ENCODE results near the gene KRT17. TPM values are rescaled to one million over a fixed set of nuclear protein-coding genes. Genes with fewer than 3 reads are reported as not detected.
A peak's percentile ranks its signal among the peaks of the same experiment; 100 is the strongest.

Gene KRT17
- total and polyA plus RNA-seq, 2 of the 4 experiments (the other 2 are of a cell fraction): 2.5 to 4.6 TPM

DNA sequence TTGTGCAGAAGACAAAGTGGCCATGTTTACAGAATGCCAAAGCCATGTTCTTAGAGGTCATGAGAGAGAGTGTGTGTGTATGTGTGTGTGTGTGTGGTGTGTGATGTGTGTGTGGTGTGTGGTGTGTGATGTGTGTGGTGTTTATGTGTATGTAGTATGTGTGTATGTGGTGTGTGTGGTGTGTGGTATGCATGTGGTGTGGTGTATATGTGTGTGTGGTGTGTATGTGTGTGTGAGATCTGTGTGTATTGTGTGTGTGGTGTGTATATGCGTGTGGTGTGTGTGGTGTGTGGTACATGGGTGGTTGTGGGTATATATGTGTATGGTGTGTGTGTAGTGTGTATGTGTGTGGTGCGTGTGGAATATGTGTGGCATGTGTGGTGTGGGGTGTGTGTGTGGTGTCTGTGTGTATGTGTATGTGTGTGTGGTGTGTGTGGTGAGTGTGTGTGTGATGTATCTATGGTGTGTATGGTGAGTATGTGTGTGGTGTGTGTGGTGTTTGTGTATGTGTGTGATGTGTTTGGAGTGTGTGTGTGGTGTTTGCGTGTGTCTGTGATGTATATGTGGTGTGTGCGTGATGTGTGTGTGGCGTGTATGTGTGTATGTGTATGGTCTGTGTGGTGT is 8.2 kb upstream of the KRT17 start:
- Histone ChIP-seq H2BK20ac (ENCODE audit: low read depth, low read length) (no peak overlapping the region), H3K27me3 (ENCODE audit: control insufficient read depth, insufficient read depth, low read length) (peaks cover 9% of the 10 kb centered on the region), H3K27ac (ENCODE audit: insufficient read depth, low read length) (no peak overlapping the region), H3K4me3 (ENCODE audit: insufficient read depth, low read depth, low read length) (no peak overlapping the region), H3K4me2 (ENCODE audit: low read depth, low read length) (no peak overlapping the region), H2AK9ac (replicated peaks; ENCODE audit: low read depth, low read length, poor library complexity) (peak overlapping the region; percentile 50), H3K56ac (ENCODE audit: extremely low read depth, insufficient read depth, low read length) (no peak overlapping the region), H4K5ac (ENCODE audit: low read depth, low read length) (no peak overlapping the region), H3K18ac (ENCODE audit: low read depth, low read length) (no peak overlapping the region), H3K9ac (ENCODE audit: low read depth, low read length) (no peak overlapping the region), H2BK5ac (ENCODE audit: low read depth, low read length, poor library complexity, severe bottlenecking) (peak overlapping the region; percentile 96), H3K79me1 (ENCODE audit: low read depth in 1 of 2, low read length in 2 of 2) (no peaks in the 10 kb centered on the region), H3K9me3 (ENCODE audit: control insufficient read depth, insufficient read depth, low read length) (no peaks in the 10 kb centered on the region), H2AFZ (replicated peaks; ENCODE audit: low read length, poor library complexity) (no peak overlapping the region), H3K36me3 (ENCODE audit: control insufficient read depth, insufficient read depth, low read length) (no peaks in the 10 kb centered on the region), H4K91ac (ENCODE audit: insufficient read depth, low read depth, low read length) (no peak overlapping the region), H3K9me1 (ENCODE audit: insufficient read depth, low read length) (peaks cover 10% of the 10 kb centered on the region), H3K4me1 (ENCODE audit: control insufficient read depth, insufficient read depth, low read length) (peaks cover 3% of the 10 kb centered on the region; the same call in 1 of the 2 replicates), H2BK15ac (ENCODE audit: low read depth, low read length) (no peak overlapping the region), H2AK5ac (ENCODE audit: low read depth, low read length) (peak overlapping the region; percentile 67), H4K20me1 (ENCODE audit: insufficient read depth, low read length) (no peaks in the 10 kb centered on the region), H4K8ac (ENCODE audit: low read depth in 2 of 2, low read length in 2 of 2) (no peak overlapping the region), H3K14ac (replicated peaks; ENCODE audit: low read depth, low read length) (peak overlapping the region; percentile 41; the same call in 1 of the 2 replicates), H3K23ac (ENCODE audit: low read depth, low read length) (no peak overlapping the region; the same call in 1 of the 2 replicates), H2BK120ac (ENCODE audit: low read depth, low read length) (no peak overlapping the region), H3K4ac (ENCODE audit: low read depth, low read length) (no peak overlapping the region)
- TF ChIP-seq BHLHE40 (IDR thresholded peaks at IDR 0.05; ENCODE audit: low read depth, low read length): no peak
- TF ChIP-seq, protein P1, sequence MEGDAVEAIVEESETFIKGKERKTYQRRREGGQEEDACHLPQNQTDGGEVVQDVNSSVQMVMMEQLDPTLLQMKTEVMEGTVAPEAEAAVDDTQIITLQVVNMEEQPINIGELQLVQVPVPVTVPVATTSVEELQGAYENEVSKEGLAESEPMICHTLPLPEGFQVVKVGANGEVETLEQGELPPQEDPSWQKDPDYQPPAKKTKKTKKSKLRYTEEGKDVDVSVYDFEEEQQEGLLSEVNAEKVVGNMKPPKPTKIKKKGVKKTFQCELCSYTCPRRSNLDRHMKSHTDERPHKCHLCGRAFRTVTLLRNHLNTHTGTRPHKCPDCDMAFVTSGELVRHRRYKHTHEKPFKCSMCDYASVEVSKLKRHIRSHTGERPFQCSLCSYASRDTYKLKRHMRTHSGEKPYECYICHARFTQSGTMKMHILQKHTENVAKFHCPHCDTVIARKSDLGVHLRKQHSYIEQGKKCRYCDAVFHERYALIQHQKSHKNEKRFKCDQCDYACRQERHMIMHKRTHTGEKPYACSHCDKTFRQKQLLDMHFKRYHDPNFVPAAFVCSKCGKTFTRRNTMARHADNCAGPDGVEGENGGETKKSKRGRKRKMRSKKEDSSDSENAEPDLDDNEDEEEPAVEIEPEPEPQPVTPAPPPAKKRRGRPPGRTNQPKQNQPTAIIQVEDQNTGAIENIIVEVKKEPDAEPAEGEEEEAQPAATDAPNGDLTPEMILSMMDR (conservative IDR thresholded peaks at IDR 0.05; ENCODE audit: low read depth, low read length): no peak
- no peak for TF ChIP-seq MAFK (IDR thresholded peaks at IDR 0.05; ENCODE audit: low read depth, low read length)
- no peak for TF ChIP-seq CEBPB (IDR thresholded peaks at IDR 0.05; ENCODE audit: low read depth, low read length)
- no peak for TF ChIP-seq MXI1 (IDR thresholded peaks at IDR 0.05; ENCODE audit: borderline replicate concordance, low read depth, low read length)
- TF ChIP-seq RFX5 (IDR thresholded peaks at IDR 0.05; ENCODE audit: low read depth, low read length): no peak
- TF ChIP-seq RCOR1 (IDR thresholded peaks at IDR 0.05; ENCODE audit: insufficient replicate concordance, low read length): no peak
- TF ChIP-seq ELK1 (IDR thresholded peaks at IDR 0.05; ENCODE audit: borderline replicate concordance, low read depth, low read length): no peak
- no peak for TF ChIP-seq FOS (IDR thresholded peaks at IDR 0.05; ENCODE audit: low read depth, low read length)
- TF ChIP-seq RAD21 (IDR thresholded peaks at IDR 0.05; ENCODE audit: low read length): no peak
- TF ChIP-seq CHD1 (IDR thresholded peaks at IDR 0.05; ENCODE audit: low read depth, low read length): no peak
- no peak for TF ChIP-seq POLR2A (IDR thresholded peaks at IDR 0.05; ENCODE audit: low read depth, low read length)
- TF ChIP-seq MAZ (IDR thresholded peaks at IDR 0.05; ENCODE audit: borderline replicate concordance, low read depth, low read length): no peak
- TF ChIP-seq USF2 (IDR thresholded peaks at IDR 0.05; ENCODE audit: low read depth, low read length): no peak
- TF ChIP-seq NFE2L2 (IDR thresholded peaks at IDR 0.05; ENCODE audit: low read depth, low read length): no peak
- no peak for TF ChIP-seq SMC3 (IDR thresholded peaks at IDR 0.05; ENCODE audit: low read depth, low read length)
- dilution Hi-C loops (cut with HindIII; ENCODE audit: low sequenced_read_pairs, unreplicated experiment) (no loop called here), in situ Hi-C loops (cut with MboI; ENCODE audit: low sequenced_read_pairs) (no loop called here), intact Hi-C loops (cut with micrococcal nuclease) (no loop called here)
- POLR2A ChIA-PET (ENCODE audit: unreplicated experiment): no interaction called here
- CTCF ChIA-PET: no interaction called here
- ATAC-seq (ENCODE audit: low read depth) (no peak), DNase-seq (no peak)
- WGBS, 2 experiments (ENCODE audit: extremely low coverage in 2 of 2, insufficient read length in 1 of 2): 88 to 100% methylated on average over 1 to 4 of the region's 5 CpGs
- no TSS peak for BruUV-seq (replicated peaks)

All from IMR-90 (cell line).